ENCODE measurements around the gene FHIP2A.

FHIP2A gene

GRCh38 chr10:114857922-114858629, 36.5 kb downstream of the FHIP2A start:
- DNase-seq, result no peak

DNA sequence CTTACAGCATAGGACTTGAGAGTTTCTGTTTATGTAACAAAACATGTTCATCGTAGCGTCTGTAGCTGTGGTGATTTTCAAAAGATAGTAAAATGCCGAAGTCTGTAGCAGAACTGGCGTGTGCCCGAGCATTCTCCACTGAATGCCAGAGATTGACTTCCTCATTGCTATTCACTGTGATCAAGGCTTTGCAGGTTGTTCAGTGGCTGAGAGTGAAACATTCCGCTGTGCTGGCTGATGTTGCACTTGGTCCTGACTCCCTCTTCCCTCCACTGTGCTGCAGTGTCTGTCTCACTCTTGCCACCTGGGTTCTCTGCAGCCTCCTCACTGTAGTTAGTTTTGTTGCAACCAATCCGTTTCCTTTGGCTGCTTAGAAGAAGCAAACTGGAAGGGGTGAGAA, 37.6 kb downstream of the FHIP2A start:
- no peak for DNase-seq

GRCh38 chr10:114862456-114862855, 40.9 kb downstream of the FHIP2A start:
- DNase-seq, result no peak

DNA sequence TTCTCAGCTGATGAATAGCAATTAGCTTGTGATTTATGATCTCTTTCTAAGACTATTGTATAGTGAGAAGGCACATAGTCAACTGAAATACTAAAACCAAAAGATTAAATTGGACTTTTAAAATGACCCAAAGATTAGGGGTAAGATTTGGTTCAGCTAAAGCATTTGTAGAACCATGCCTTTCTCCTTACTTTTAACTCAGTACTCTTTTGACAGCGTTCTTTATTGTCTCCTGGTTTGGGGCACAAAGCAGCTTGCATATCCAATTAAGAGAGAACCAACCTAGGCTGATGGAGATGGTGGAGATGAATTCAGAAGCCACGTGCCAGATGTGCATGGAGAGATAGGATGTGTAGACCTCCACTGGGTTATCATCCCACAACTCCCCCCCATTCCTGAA, 45.8 kb downstream of the FHIP2A start:
- DNase-seq, result no peak

DNA sequence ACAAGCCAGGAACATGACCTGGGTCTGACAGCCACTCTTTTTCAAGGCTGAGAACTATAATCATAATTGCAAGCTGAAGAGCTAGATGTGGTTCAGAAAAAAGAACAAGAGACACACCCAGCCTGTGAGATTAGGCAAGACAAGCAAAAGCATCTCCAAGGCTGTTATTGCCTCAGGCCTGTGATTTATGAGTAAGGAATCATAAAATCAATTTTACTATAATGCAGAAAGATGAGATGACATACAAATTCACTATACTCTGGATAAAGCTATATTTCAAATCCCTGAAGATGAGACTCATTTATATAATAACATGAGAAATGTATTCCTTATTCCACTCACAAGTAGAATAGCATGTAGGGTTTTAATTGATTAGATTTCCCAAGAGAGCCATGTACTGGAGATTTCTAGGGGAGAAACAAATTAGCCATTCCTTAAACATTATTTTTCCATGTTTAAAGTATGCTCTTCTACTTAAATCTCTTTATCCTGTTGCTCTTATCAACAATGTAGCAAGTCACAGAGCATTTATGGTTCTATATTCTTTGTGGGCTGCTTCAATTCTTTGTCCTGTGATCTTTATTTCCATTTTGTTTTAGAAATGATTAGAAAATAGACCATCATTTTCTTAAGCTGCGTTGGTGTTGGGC, 47.4 kb downstream of the FHIP2A start:
- no peak for DNase-seq

GRCh38 chr10:114869520-114869892, 47.9 kb downstream of the FHIP2A start:
- no peak for DNase-seq

GRCh38 chr10:114870486-114870885, 48.9 kb downstream of the FHIP2A start:
- no peak for DNase-seq

- no peak for DNase-seq
These were observed 49.8 kb downstream of the FHIP2A start for GRCh38 chr10:114871379-114871778.
